SKM-1 (cell line): ENCODE data around the gene SLC27A1.
"Not testable (repeated sequence)": the region's sequence is repeated elsewhere in the genome, so short reads cannot be mapped to it uniquely, and the experiment has no call there.

Source experiments
- DNase-seq: peaks from one replicate; lab custom pipeline; 2025; ENCODE audit not compliant: unreplicated experiment; lab: John Stamatoyannopoulos, UW

SLC27A1 gene

DNA sequence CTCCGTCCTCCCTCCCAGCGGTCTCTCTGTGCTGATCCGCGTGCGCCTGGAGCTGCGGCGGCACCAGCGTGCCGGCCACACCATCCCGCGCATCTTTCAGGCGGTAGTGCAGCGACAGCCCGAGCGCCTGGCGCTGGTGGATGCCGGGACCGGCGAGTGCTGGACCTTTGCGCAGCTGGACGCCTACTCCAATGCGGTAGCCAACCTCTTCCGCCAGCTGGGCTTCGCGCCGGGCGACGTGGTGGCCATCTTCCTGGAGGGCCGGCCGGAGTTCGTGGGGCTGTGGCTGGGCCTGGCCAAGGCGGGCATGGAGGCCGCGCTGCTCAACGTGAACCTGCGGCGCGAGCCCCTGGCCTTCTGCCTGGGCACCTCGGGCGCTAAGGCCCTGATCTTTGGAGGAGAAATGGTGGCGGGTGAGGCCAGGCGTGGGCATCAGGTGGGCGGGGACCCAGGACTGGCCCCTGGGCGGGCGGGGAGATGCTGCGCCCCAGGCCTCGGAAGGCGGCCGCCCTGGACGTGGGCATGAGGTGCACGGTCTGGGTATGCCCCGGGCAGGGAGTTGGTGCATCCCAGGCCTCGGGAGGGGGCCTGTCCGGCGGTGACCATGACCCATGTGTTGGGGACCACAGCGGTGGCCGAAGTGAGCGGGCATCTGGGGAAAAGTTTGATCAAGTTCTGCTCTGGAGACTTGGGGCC is 16.4 kb downstream of the SLC27A1 start:
- no peak for DNase-seq

DNA sequence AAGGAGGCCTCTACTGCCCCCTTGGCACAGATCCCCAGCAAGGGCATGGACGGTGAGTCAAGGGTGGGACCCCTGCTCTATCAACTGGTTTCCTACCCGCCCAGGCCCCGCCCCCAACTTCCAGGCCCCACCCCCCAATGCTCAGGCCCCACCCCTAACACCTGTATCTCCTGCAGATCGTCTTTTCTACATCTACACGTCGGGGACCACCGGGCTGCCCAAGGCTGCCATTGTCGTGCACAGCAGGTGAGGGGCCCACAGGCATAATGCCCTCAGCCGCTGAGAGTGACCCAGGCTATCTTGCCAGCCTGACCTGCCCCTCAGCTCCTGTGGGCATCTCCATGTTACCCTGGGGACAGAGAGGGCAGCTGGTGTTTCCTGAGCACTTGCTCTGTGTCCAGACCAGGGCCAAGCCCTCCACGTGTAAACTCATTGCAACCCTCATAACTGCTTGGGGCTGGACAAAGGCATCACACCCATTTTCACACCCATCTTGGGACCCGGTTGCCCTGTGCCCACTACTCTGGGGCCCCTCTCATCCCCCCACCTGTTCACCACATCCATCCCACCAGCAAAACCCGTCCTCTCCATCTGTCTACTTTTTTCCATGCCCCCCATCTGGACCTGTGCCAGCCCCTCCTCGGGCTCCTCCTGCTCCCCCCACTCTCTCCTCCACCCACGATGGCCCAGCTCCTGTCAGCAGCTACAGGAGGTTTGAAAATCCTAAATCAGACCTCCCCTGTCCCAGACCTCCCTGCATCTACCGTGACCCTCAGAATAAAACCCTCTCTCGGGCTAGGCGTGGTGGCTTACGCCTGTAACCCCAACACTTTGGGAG is 17.2 kb downstream of the SLC27A1 start:
- no peak for DNase-seq

GRCh38 chr19:17488593-17489391 is 18.5 kb downstream of the SLC27A1 start:
- no peak for DNase-seq

DNA sequence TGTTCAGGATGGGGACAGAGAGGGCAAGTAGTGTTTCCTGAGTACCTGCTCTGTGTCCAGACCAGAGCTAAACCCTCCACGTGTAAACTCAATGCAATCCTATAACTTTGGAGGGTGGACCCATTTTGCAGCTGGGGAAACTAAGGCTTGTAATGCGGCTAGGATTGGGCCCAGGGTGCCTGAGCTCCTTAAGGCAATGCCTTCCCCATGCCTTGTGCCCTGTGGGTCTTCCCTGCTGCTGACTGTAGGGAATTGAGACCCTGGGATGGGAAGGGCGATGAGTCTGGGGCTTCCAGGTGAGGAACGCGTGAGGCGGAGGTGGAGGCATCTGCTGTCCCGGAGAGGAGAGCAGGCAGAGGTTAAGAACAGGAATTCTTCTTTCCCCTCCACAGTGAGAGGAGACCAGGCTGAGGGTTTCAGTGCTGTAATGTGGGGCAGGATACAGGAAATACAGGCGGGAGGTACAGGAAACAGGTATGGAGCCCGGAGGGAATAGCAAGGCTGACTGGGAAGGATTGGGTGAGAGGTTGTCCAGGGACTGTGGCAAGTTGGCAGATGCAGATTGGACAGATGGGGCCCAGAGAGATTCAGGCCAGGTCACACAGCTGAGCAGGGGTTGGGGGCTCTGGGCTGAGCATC is 19.2 kb downstream of the SLC27A1 start:
- DNase-seq, result no peak

GRCh38 chr19:17490411-17490810 is 20.1 kb downstream of the SLC27A1 start:
- no peak for DNase-seq

DNA sequence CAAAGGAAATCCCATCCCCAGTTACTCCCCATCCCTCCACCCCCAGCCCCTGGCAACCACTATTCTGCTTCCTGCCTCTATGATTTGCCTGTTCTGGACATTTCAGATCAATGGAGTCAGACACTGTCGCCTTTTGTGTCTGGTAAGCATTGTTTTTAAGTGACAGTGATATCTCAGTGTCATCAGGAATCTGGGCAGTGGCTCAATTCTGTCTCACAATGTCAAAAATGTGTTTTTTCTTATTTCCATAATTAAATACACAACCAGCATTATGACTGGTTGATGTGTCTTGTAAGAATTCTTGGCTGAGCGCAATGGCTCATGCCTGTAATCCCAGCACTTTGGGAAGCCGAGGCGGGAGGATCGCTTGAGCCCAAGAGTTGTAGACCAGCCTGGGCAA is 21.0 kb downstream of the SLC27A1 start:
- DNase-seq, result no peak

DNA sequence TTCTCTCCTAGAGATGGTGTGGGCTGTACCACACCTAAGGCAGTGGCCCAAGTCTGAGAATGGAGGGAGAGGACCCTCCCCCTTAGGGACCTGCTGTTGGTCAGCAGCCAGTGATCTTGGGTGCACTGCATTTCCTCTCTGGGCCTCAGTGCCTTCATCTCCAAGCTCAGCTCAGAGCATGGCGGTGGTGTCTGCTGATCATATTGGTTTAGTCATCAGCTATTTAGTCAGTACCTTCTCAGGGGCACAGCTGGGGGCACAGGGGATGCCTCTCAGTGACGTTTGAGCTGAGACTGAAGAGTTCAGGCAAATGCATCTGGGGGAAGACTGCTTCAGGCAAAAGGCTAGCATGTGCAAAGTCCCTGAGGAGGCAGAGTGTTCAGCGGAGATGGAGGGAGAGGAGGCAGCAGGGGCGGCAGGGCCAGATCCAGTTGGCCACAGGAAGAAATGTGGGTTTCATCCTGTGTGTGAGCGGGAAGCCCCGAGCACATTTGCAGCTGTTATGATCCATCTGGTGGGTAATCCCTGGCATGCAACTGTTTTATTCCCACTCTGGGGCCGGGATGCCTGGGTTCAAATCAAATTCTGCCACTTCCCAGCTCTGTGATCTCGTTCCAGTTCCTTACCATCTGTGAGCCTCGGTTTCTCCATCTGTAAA is 25.4 kb downstream of the SLC27A1 start:
- no peak for DNase-seq

DNA sequence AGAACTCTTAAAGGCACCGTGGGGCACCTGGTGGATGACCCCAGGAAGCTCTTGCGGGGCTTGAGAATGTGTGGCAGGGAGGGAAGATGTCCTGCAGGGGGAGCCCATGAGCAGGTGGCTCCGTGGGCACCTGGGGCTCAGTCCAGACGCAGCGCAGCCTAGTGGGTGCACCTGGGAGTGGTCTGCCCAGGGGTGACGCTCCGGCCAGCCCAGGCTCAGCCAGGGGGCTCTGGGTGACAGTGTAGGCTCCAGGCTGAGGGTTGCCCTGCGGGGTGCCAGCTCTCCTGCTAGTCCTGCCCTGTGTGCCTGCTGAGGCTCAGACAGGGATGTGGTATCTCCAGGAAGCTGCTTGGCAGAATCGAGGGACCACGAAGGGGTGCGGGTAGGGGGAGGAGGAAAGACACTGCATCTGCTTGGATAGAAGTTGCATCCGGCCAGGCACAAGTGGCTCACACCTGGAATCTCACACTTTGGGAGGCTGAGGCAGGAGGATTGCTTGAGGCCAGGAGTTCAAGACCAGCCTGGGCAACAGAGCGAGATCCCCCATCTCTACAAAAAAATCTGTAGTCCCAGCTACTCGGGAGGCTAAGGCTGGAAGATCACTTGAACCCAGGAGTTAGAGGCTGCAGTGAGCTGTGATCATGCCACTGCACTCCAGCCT is 26.1 kb downstream of the SLC27A1 start:
- peak; percentile 43 for DNase-seq

- no peak for DNase-seq
Observed at GRCh38 chr19:17497149-17497798, 26.9 kb downstream of the SLC27A1 start.

DNA sequence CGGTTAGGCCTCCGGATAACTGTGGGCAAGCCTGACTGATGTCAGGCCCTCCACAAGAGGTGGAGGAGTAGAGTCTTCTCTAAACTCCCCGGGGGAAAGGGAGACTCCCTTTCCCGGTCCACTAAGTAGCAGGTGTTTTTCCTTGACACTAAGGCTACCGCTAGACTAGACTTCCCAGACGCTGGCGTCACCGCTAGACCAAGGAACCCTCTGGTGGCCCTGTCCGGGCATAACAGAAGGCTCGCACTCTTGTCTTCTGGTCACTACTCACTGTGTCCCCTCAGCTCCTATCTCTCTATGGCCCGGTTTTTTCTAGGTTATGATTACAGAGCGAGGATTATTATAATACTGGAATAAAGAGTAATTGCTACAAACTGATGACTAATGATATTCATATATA is 28.7 kb downstream of the SLC27A1 start:
- DNase-seq, result not testable (repeated sequence)

DNA sequence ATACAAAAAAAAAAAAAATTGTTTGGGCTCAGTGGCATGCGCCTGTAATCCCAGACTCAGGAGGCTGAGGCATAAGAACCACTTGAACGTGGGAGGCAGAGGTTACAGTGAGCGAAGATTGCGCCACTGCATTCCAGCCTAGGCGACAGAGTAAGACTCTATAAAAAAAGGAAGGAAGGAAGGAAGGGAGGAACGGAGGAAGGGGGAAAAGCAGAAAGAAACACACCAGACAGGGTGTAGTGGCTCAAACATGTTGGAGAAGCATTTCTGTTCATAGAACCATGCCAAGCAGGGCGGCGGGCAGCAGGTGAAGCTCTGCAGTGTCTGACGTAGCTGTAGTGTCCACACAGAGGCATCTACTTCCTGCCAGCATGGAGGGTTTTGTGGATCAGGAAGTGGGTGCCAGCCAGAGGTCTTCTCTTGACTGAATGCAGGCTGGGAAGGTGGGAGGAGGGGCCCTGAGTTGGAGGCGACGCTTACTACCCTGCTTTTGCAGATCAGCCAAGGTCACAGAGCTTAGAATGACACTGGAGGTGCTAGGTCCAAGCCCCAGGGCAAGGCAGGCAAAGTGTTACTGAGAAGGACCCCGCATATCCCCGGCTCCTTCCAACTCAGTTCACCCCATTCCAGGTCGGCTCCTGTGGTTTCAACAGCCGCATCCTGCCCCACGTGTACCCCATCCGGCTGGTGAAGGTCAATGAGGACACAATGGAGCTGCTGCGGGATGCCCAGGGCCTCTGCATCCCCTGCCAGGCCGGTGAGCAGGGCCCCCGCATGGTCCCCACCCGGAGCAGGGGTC is 29.5 kb downstream of the SLC27A1 start:
- peak; percentile 82 for DNase-seq

DNA sequence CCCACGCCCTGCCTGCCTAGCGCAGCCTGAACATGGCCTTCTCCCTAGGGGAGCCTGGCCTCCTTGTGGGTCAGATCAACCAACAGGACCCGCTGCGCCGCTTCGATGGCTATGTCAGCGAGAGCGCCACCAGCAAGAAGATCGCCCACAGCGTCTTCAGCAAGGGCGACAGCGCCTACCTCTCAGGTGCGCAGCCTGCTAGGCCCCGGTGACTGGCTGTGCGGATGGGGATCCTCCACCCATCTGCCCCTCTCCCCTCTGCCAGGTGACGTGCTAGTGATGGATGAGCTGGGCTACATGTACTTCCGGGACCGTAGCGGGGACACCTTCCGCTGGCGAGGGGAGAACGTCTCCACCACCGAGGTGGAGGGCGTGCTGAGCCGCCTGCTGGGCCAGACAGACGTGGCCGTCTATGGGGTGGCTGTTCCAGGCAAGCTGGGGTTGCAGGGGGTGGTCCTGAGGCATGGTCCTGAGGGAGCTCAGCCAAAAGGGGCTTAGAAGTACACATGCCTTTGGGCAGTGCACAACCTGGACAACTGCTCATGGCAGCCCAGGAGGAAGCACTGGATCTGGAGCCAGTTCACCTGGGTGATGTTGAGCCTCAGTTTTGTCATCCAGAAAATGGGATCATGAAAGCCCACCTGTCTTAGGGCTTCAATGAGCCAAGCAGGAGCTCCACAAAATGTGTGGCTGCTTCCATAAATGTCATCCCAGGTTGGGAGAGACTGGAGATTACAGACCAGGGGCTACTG is 30.3 kb downstream of the SLC27A1 start:
- DNase-seq, result no peak

DNA sequence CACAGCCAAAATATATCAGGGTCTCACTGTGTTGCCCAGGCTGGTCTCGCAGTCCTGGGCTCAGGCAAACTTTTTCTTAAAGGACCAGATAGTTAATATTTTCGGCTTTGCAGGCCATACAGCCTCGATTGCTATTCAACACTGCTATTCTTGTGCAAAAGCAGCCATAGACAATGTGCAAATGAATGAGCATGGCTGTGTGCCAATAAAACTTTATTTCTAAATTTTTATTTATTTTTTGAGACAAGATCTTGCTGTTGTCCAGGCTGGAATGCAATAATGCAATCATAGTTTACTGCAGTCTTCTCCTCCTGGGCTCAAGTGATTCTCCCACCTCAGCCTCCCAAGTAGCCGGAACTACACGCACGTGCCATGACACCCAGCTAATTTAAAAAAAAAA is 32.9 kb downstream of the SLC27A1 start:
- no peak for DNase-seq

DNA sequence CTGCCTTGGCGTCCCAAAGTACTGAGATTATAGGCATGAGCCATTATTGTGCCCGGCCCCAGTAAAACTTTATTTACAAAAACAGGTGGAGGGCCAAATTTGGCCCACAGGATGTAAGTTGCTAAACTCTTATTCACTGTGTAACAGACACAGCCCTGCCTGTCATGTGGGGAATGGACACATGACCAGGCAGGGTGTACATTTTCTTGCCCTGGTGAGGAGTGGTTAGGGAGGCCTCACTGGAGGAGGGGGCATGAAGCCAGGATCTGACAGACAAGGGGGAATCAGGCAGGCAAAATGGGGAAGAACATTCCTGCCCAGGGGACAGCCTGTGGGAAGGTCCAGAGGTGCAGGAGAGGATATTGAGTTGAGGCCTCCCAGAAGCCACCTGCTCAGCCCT is 33.7 kb downstream of the SLC27A1 start:
- DNase-seq, result no peak

- no peak for DNase-seq
Observed at GRCh38 chr19:17504456-17504855, 34.1 kb downstream of the SLC27A1 start.

DNA sequence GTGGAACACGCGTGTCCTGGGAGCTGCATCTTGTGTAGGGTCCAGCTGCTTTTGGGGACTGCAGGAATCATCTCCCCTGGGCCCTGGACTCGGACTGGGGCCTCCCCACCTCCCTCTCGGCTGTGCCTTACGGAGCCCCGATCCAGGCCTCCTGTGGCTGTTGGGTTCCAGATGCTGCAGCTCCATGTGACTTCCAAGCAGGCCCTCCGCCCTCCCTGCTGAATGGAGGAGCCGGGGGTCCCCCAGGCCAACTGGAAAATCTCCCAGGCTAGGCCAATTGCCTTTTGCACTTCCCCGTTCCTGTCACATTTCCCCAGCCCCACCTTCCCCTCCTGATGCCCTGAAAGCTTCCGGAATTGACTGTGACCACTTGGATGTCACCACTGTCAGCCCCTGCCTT is 34.9 kb downstream of the SLC27A1 start:
- DNase-seq, result no peak

- DNase-seq, result no peak
Observed at GRCh38 chr19:17506745-17507144, 36.4 kb downstream of the SLC27A1 start.

- not testable (repeated sequence) for DNase-seq
Observed at GRCh38 chr19:17508558-17508933, 38.2 kb downstream of the SLC27A1 start.
